Activated naive CD4-positive, alpha-beta T cell treated with anti-CD3 and anti-CD28 coated beads, Interleukin-2, amount 10 ng/mL, durations not matched to agents 7 days and 5 days (primary cell): Measurements from ENCODE around the gene SRPK2.
"Not testable (repeated sequence)": the region's sequence is repeated elsewhere in the genome, so short reads cannot be mapped to it uniquely, and the experiment has no call there.

Experiments
- CTCF ChIA-PET: fragments of 350-600 bp; sonication (Branson Sonifier 250); formaldehyde crosslinking; loops from one replicate; lab custom pipeline; 2021; ENCODE audit warnings: antibody characterized with exemption; lab: Charles Lee
- DNase-seq: peaks from one replicate; pipeline ENCODE4 v3.0.0-alpha.2; 2020
- H3K27ac Mint-ChIP-seq: one replicate; pipeline ENCODE4 v1.8.0; 2021; ENCODE audit warnings: mild to moderate bottlenecking, moderate library complexity, mixed read lengths
- H3K27me3 Mint-ChIP-seq: one replicate; pipeline ENCODE4 v1.8.0; 2021; ENCODE audit warnings: mild to moderate bottlenecking, mixed read lengths
- H3K36me3 Mint-ChIP-seq: one replicate; pipeline ENCODE4 v1.8.0; 2021; ENCODE audit warnings: mixed read lengths
- H3K4me1 Mint-ChIP-seq: one replicate; pipeline ENCODE4 v1.8.0; 2021; ENCODE audit warnings: mixed read lengths
- H3K4me3 Mint-ChIP-seq: one replicate; pipeline ENCODE4 v1.8.0; 2021; ENCODE audit warnings: mild to moderate bottlenecking, moderate library complexity, mixed read lengths
- H3K9me3 Mint-ChIP-seq: one replicate; pipeline ENCODE4 v1.8.0; 2021; ENCODE audit warnings: mixed read lengths

The SRPK2 gene

DNA sequence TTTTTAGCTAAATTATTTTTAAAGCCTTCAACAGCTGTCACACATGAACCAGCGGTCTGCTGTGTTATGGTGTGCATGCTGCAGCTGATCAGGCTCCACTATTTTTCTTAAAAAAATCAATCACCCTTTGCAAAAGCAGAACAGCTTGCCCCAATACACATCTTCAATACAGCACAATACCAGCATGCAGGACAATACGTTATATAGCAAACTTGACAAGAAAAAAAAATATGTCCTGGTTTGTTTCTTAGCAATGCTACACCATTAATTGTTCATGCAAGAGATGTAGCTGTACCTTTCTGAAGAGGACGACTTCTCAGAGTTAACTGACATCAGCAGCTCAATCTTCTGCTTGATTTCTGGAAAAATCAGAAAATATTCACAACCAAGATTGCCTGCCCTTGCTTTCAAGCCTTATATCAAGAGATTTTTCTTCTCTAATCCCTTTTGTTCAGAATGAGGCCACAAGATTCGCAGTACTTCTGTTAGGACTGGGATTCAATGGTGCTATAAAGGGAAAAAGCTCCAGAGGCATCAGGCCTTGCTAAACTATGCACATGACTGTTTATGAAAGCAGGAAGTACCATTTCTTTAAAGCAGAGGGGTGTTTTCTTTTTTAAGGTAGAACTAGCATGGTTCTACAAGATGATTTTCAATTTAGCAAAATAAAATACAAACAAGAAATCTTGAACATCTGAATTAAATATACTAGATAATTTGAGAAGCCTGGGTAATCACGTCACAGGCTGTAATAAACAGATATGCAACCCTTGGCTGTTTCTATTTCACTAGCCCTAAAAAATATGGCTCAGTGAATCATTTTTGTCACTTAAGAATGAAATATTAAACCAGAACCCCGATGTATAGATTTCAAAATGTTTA, 120.0 kb downstream of the SRPK2 start:
- DNase-seq: no peak
- peaks cover 4% of the 10 kb centered on the region for H3K36me3 Mint-ChIP-seq
- peak overlapping the region; percentile 81 for H3K4me3 Mint-ChIP-seq
- H3K4me1 Mint-ChIP-seq: peaks cover 25% of the 10 kb centered on the region
- H3K9me3 Mint-ChIP-seq: no peaks in the 10 kb centered on the region
- H3K27ac Mint-ChIP-seq: peak overlapping the region; percentile 77
- CTCF ChIA-PET: interaction anchor here (0.5 to 1.7 kb wide), 3 partner anchors 21 to 283 kb away, joined by 3 to 4 read pairs (median 3); no protein-coding TSS in a partner anchor
- H3K27me3 Mint-ChIP-seq: no peaks in the 10 kb centered on the region

DNA sequence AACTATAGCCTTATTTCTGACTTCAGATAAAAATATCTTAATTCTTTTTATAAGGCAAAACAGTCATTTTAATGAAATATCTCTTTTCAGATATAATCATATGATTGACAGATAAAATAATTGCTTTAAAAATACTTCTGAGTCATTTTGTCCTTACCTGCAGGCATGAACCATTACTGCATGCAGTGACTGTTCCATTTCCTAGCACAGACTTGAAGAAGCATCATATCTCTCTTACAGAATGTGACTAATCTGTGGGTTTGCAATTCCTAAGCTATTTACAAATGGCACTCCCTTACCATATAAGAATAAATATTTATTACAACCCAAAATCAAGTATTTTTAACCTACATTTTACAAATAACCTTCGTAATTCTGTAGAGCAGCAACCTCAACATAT, 120.7 kb downstream of the SRPK2 start:
- no peak for DNase-seq
- Mint-ChIP-seq H3K36me3 (peaks cover 4% of the 10 kb centered on the region), H3K27ac (peak overlapping the region; percentile 77), H3K4me3 (peak overlapping the region; percentile 81), H3K27me3 (no peaks in the 10 kb centered on the region), H3K4me1 (peaks cover 25% of the 10 kb centered on the region), H3K9me3 (no peaks in the 10 kb centered on the region)
- CTCF ChIA-PET: interaction anchor here (1.7 kb wide), 1 partner anchor 30 kb away, joined by 4 read pairs; no protein-coding TSS in a partner anchor

DNA sequence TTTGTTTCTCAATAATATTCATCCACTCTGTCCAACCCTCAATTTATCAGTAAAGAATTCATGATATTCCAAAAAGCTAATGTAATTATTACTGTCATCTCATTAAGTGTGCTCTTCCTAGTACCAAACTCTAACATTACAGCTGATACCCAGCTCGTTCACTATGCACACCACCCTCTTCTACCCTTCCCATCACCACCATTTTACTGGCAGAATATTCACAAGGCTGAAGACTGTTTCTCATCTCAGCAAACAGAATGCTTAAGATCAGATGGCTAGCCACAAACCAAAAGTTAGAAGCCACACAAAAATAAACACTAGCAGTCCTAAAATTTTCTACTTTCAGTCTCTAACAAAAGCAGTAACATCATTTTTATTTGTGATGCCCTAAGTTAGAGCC, 121.5 kb downstream of the SRPK2 start:
- Mint-ChIP-seq H3K27ac (no peak overlapping the region), H3K4me3 (peak overlapping the region; percentile 16), H3K27me3 (no peaks in the 10 kb centered on the region), H3K4me1 (peaks cover 25% of the 10 kb centered on the region), H3K36me3 (peaks cover 4% of the 10 kb centered on the region), H3K9me3 (no peaks in the 10 kb centered on the region)
- CTCF ChIA-PET: interaction anchor here (1.7 kb wide), 1 partner anchor 31 kb away, joined by 4 read pairs; no protein-coding TSS in a partner anchor
- DNase-seq: no peak

DNA sequence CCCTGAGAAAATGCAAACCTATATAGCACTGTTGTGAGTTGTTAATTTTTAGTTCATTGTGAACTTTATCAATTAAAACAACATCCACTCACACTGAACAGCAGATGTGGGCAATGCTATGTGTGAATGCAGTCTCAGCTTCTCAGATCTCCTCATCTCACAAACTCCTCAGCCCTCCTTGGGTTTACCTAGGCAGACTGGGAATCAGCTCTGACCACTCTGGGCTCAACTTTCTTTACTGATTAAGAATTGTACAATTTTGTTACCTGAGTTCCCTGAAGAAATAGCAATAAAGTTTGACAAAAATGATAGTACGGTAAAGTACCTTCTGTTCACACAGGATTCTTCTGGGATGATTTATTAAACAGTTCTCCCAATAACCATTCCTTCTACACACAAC, 124.0 kb downstream of the SRPK2 start:
- CTCF ChIA-PET: no interaction called here
- Mint-ChIP-seq H3K27me3 (no peaks in the 10 kb centered on the region), H3K36me3 (peaks cover 15% of the 10 kb centered on the region), H3K4me1 (peaks cover 21% of the 10 kb centered on the region), H3K27ac (no peak overlapping the region), H3K9me3 (peaks cover 10% of the 10 kb centered on the region), H3K4me3 (no peak overlapping the region)
- DNase-seq: no peak

DNA sequence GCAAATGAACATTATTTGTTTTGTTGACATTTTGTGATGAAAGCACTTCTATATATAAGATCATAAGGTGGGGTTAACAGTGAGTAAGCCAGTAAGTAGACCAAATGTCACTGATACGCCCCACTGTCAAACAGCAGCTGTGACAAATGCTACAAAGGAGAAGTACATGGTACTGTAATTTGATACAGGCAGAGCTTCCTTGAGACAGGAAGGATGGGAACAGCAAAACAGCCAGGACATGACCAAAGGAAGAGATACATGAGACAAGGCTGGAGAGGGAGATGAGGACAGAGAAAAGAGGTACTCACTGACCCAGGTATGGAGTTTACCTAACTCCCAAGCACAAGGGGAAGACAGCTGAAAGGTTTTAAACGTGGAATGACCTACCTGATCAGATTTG, 127.0 kb downstream of the SRPK2 start:
- Mint-ChIP-seq H3K4me3 (no peak overlapping the region), H3K4me1 (peaks cover 12% of the 10 kb centered on the region), H3K27ac (no peak overlapping the region), H3K36me3 (peaks cover 22% of the 10 kb centered on the region), H3K9me3 (peaks cover 13% of the 10 kb centered on the region), H3K27me3 (no peaks in the 10 kb centered on the region)
- CTCF ChIA-PET: interaction anchor here (0.6 kb wide), 1 partner anchor 140 kb away, joined by 3 read pairs; no protein-coding TSS in a partner anchor
- DNase-seq: no peak

DNA sequence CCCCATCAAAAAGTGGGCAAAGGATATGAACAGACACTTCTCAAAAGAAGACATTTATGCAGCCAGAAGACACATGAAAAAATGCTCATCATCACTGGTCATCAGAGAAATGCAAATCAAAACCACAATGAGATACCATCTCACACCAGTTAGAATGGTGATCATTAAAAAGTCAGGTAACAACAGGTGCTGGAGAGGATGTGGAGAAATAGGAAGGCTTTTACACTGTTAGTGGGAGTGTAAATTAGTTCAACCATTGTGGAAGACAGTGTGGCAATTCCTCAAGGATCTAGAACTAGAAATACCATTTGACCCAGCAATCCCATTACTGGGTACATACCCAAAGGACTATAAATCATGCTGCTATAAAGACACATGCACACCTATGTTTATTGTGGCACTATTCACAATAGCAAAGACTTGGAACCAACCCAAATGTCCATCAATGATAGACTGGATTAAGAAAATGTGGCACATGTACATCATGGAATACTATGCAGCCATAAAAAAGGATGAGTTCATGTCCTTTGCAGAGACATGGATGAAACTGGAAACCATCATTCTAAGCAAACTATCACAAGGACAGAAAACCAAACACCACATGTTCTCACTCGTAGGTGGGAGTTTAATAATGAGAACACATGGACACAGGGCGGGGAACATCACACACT, 128.4 kb downstream of the SRPK2 start:
- H3K36me3 Mint-ChIP-seq: peaks cover 22% of the 10 kb centered on the region
- H3K27ac Mint-ChIP-seq, H3K27me3 Mint-ChIP-seq, DNase-seq, H3K4me1 Mint-ChIP-seq, CTCF ChIA-PET, H3K4me3 Mint-ChIP-seq: not testable (repeated sequence)
- peaks cover 13% of the 10 kb centered on the region for H3K9me3 Mint-ChIP-seq

DNA sequence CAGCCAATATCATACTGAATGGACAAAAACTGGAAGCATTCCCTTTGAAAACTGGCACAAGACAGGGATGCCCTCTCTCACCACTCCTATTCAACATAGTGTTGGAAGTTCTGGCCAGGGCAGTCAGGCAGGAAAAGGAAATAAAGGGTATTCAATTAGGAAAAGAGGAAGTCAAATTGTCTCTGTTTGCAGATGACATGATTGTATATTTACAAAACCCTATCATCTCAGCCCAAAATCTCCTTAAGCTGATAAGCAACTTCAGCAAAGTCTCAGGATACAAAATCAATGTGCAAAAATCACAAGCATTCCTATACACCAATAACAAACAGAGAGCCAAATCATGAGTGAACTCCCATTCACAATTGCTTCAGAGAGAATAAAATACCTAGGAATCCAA, 129.8 kb downstream of the SRPK2 start:
- H3K27ac Mint-ChIP-seq, H3K4me3 Mint-ChIP-seq, H3K27me3 Mint-ChIP-seq, H3K4me1 Mint-ChIP-seq, DNase-seq, CTCF ChIA-PET: not testable (repeated sequence)
- H3K36me3 Mint-ChIP-seq: peaks cover 20% of the 10 kb centered on the region
- H3K9me3 Mint-ChIP-seq: peaks cover 13% of the 10 kb centered on the region

DNA sequence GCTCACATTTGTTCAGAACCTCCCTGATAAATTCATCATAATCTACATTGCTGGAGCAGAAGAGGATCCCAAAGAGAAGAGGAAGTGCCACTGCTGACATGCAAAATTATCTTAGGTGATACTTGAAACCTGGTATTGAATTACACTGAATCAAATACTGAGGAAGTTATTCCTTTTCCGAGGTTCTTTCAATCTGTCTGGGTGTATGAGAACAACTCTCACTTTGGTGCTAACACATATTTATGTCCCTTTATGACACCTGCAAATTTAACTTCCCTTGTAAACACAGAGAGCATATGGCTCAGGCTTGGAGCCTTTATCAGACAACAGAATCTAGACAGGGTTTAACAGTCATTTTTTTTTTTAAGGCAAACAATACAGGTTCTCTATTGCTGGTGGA, 131.4 kb downstream of the SRPK2 start:
- CTCF ChIA-PET: no interaction called here
- peaks cover 13% of the 10 kb centered on the region for H3K9me3 Mint-ChIP-seq
- H3K36me3 Mint-ChIP-seq: peaks cover 20% of the 10 kb centered on the region
- peaks cover 8% of the 10 kb centered on the region for H3K4me1 Mint-ChIP-seq
- DNase-seq: no peak
- H3K4me3 Mint-ChIP-seq: no peak overlapping the region
- no peak overlapping the region for H3K27ac Mint-ChIP-seq
- H3K27me3 Mint-ChIP-seq: no peaks in the 10 kb centered on the region

DNA sequence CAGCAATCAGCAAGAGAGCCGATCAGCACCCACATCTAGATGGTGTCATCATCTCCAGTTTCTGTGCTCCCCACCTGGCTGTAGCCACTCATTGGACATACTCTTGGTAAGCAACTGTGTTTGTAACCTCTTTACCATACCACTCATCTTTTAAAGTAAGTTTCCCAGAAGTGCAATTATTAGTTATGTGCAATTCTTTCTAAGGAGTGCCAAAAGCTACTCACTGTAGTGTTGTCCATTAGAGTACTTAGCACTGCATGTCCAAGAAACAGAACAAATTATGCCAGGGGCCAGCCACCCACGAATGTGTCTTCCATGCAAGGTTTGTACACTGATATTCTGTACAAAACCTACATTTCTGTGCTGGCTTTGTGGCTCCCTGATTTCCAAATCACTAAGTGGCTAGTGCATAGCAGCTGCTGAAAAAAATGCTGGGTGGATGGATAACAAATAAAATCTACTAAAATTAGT, 131.9 kb downstream of the SRPK2 start:
- H3K4me3 Mint-ChIP-seq: no peak overlapping the region
- no peak for DNase-seq
- peaks cover 20% of the 10 kb centered on the region for H3K36me3 Mint-ChIP-seq
- no peak overlapping the region for H3K27ac Mint-ChIP-seq
- peaks cover 13% of the 10 kb centered on the region for H3K9me3 Mint-ChIP-seq
- CTCF ChIA-PET: no interaction called here
- H3K4me1 Mint-ChIP-seq: peaks cover 10% of the 10 kb centered on the region
- no peaks in the 10 kb centered on the region for H3K27me3 Mint-ChIP-seq

DNA sequence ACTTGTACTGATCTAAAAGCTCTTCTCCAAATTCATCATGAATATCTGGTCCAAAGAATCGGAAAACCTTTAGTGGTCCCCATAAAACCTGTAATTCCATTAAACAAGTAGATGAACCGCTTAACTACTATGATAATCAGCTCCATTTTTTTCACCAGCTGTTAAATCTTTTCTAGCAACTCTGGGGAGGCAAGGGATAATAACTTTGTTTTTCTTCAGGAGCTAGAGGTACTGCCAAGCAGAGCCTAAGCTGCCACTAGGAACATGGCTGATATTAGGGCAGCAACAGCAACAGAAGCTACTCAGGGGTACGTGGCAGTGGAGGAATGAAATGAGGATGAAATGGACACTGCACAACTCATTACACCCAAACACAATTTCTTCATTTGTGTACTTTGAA, 138.0 kb downstream of the SRPK2 start:
- DNase-seq: no peak
- H3K4me3 Mint-ChIP-seq: no peak overlapping the region
- no peaks in the 10 kb centered on the region for H3K36me3 Mint-ChIP-seq
- no peak overlapping the region for H3K27ac Mint-ChIP-seq
- H3K4me1 Mint-ChIP-seq: peaks cover 2% of the 10 kb centered on the region
- H3K27me3 Mint-ChIP-seq: no peaks in the 10 kb centered on the region
- CTCF ChIA-PET: no interaction called here
- no peaks in the 10 kb centered on the region for H3K9me3 Mint-ChIP-seq

DNA sequence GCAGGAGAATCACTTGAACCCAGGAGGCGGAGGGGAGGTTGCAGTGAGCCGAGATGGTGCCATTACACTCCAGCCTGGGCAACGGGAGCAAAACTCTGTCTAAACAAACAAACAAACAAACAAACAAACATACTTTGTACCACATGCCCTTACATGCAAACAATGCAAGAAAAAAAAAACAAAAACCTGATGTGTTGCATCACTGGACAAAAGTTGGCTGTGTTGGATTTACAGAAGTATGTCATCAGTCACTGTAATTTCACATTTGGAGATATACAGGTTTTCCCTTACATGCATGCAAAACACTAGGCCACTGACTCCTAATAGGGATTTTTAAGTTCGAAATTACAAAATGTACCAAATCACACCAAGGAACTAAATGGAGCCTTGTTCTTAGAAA, 138.5 kb downstream of the SRPK2 start:
- no peak overlapping the region for H3K27ac Mint-ChIP-seq
- no peaks in the 10 kb centered on the region for H3K27me3 Mint-ChIP-seq
- CTCF ChIA-PET: no interaction called here
- H3K36me3 Mint-ChIP-seq: no peaks in the 10 kb centered on the region
- H3K9me3 Mint-ChIP-seq: no peaks in the 10 kb centered on the region
- no peak overlapping the region for H3K4me3 Mint-ChIP-seq
- no peak for DNase-seq
- peaks cover 2% of the 10 kb centered on the region for H3K4me1 Mint-ChIP-seq

DNA sequence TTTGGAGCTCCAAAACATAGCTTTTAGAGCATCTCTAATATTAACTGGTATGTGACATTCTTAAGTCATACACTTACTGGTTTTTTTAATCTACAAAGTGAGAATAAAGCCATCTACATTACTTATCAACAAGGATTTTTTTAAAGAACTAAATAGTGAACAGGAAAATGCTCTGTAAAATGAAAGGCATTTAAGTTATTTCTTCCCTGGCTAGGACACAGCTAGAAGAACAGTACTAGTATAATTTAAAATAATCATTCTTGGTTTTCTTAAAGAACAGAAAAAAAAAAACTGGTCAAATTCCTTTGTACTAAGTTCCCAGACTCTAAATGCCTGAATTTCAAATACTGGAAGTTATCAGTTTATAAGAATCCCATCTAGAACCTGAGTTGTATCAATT, 139.5 kb downstream of the SRPK2 start:
- DNase-seq: no peak
- H3K4me1 Mint-ChIP-seq: peaks cover 2% of the 10 kb centered on the region
- no peak overlapping the region for H3K4me3 Mint-ChIP-seq
- CTCF ChIA-PET: no interaction called here
- no peaks in the 10 kb centered on the region for H3K36me3 Mint-ChIP-seq
- no peak overlapping the region for H3K27ac Mint-ChIP-seq
- H3K27me3 Mint-ChIP-seq: no peaks in the 10 kb centered on the region
- no peaks in the 10 kb centered on the region for H3K9me3 Mint-ChIP-seq

DNA sequence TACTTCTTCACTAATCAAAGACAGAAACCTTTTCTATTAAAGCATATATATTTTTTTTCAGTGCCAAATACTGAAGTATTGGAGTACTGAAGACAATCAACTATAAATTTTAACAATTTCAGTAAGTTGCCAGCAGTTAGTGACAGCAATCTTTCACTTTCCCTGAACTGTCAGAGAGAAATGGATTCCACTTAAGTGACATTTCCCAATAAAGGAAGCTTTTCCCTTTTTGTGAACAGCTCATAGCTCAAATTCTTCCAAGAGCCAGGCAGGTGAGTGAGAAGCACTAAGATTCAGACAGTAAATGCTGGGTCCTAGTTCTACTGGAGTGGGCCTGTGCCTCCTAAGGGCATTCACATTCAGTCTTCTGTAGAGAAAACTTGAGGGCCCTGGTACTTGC, 142.0 kb downstream of the SRPK2 start:
- Mint-ChIP-seq H3K9me3 (no peaks in the 10 kb centered on the region), H3K36me3 (no peaks in the 10 kb centered on the region), H3K27ac (no peak overlapping the region), H3K4me3 (no peak overlapping the region), H3K27me3 (no peaks in the 10 kb centered on the region), H3K4me1 (no peaks in the 10 kb centered on the region)
- CTCF ChIA-PET: interaction anchor here (0.6 kb wide), 1 partner anchor 594 kb away, joined by 3 read pairs; no protein-coding TSS in a partner anchor
- no peak for DNase-seq

DNA sequence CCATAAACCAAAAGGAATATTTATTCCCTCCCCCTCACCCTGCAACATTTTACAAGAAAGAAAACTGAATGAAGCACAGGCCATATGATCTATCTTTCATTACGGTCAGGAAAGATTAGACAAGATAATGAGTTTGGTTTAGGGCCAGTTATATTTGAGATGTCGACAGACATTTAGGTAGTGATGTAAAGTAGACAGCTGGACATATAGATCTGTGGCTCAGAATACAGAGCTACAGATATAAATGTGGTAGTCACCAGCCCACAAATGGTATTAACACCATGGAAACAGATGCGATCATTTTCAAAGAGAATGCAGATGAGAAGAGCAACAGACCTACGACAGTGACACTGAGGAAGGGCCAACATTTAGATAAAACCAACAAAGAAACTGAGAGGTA, 142.5 kb downstream of the SRPK2 start:
- Mint-ChIP-seq H3K4me3 (no peak overlapping the region), H3K27me3 (no peaks in the 10 kb centered on the region), H3K27ac (no peak overlapping the region), H3K4me1 (no peaks in the 10 kb centered on the region), H3K36me3 (no peaks in the 10 kb centered on the region), H3K9me3 (no peaks in the 10 kb centered on the region)
- CTCF ChIA-PET: no interaction called here
- DNase-seq: no peak
